ENCODE measurements around the gene RARRES1. TPM values are rescaled to one million over a fixed set of nuclear protein-coding genes. Genes with fewer than 3 reads are reported as not detected.

The RARRES1 gene
- total RNA-seq (10 to 100 TPM in 1 of 2 donors, 1 to 10 TPM in 1; 2.6 to 10.2 TPM), polyA plus RNA-seq (ENCODE audit: insufficient read length in 2 of 2) (1 to 10 TPM; 2.9 to 4.6 TPM)
- long read RNA-seq, donor 1, partial matches to known transcripts: 0 of 5 reads
- long read RNA-seq, donor 1, other reads (novel, unspliced or antisense): 0 of 5 reads
- long read RNA-seq, donor 2: 0 reads
- long read RNA-seq, donor 3: 0 reads
- long read RNA-seq, donor 4, transcript RARRES1-201 (6 exons, 1,952 nt): major isoform, 38 of 134 reads
- long read RNA-seq, donor 4, partial matches to known transcripts: 77 of 134 reads
- long read RNA-seq, donor 4, other reads (novel, unspliced or antisense): 17 of 134 reads

GRCh38 chr3:158731938-158732855 is at the start of gene RARRES1:
RARRES1 (minus strand) TSS chr3:158732457; CDS start chr3:158732415, 42 bp downstream.
- Histone ChIP-seq H3K27me3 (ENCODE audit: control insufficient read depth, insufficient read depth, low read length) (no peaks in the 10 kb centered on the region), H3K4me1 (ENCODE audit: control insufficient read depth, insufficient read depth, low read length) (peaks cover 21% of the 10 kb centered on the region), H3K36me3 (ENCODE audit: control insufficient read depth, insufficient read depth, low read length) (peaks cover 12% of the 10 kb centered on the region), H3K27ac (ENCODE audit: low read depth, low read length) (no peak within 1 kb of the TSS), H3K9me3 (ENCODE audit: control insufficient read depth, insufficient read depth, low read length) (peaks cover 4% of the 10 kb centered on the region), H3K4me3 (ENCODE audit: low read depth, low read length) (peak within 1 kb of the TSS; percentile 52)
- under 1% methylated on average over 101 of the region's 101 CpGs for WGBS (ENCODE audit: insufficient coverage)
- DNase-seq (ENCODE audit: low read depth in 4 of 6, low spot score in 6 of 6): peak in 2 of 6 donors; percentile 79 to 87

- Histone ChIP-seq H3K36me3 (ENCODE audit: control insufficient read depth, insufficient read depth, low read length) (no peaks in the 10 kb centered on the region), H3K27me3 (ENCODE audit: control insufficient read depth, insufficient read depth, low read length) (no peaks in the 10 kb centered on the region), H3K4me1 (ENCODE audit: control insufficient read depth, insufficient read depth, low read length) (no peaks in the 10 kb centered on the region), H3K9me3 (ENCODE audit: control insufficient read depth, insufficient read depth, low read length) (no peaks in the 10 kb centered on the region), H3K4me3 (ENCODE audit: low read depth, low read length) (no peak overlapping the region), H3K27ac (ENCODE audit: low read depth, low read length) (no peak overlapping the region)
- DNase-seq (ENCODE audit: low read depth in 4 of 6, low spot score in 6 of 6): peak in 1 of 6 donors; percentile 33
- WGBS (ENCODE audit: insufficient coverage): no CpG with 5 or more reads among the region's 1 CpG
These were observed 49.6 kb upstream of the RARRES1 start for GRCh38 chr3:158781849-158782248.

- 93% methylated on average over 1 of the region's 2 CpGs for WGBS (ENCODE audit: insufficient coverage)
- no peak overlapping the region for H3K27ac ChIP-seq (ENCODE audit: low read depth, low read length)
- no peaks in the 10 kb centered on the region for H3K4me1 ChIP-seq (ENCODE audit: control insufficient read depth, insufficient read depth, low read length)
- H3K4me3 ChIP-seq (ENCODE audit: low read depth, low read length): no peak overlapping the region
- no peaks in the 10 kb centered on the region for H3K27me3 ChIP-seq (ENCODE audit: control insufficient read depth, insufficient read depth, low read length)
- no peaks in the 10 kb centered on the region for H3K9me3 ChIP-seq (ENCODE audit: control insufficient read depth, insufficient read depth, low read length)
- H3K36me3 ChIP-seq (ENCODE audit: control insufficient read depth, insufficient read depth, low read length): peaks cover 2% of the 10 kb centered on the region
- DNase-seq (ENCODE audit: low read depth in 4 of 6, low spot score in 6 of 6): no peak
These were observed 48.9 kb upstream of the RARRES1 start for GRCh38 chr3:158781191-158781590.

- WGBS (ENCODE audit: insufficient coverage): no CpG with 5 or more reads among the region's 1 CpG
- Histone ChIP-seq H3K4me1 (ENCODE audit: control insufficient read depth, insufficient read depth, low read length) (no peaks in the 10 kb centered on the region), H3K4me3 (ENCODE audit: low read depth, low read length) (no peak overlapping the region), H3K9me3 (ENCODE audit: control insufficient read depth, insufficient read depth, low read length) (no peaks in the 10 kb centered on the region), H3K27ac (ENCODE audit: low read depth, low read length) (no peak overlapping the region), H3K27me3 (ENCODE audit: control insufficient read depth, insufficient read depth, low read length) (no peaks in the 10 kb centered on the region), H3K36me3 (ENCODE audit: control insufficient read depth, insufficient read depth, low read length) (peaks cover 2% of the 10 kb centered on the region)
- no peak for DNase-seq (ENCODE audit: low read depth in 4 of 6, low spot score in 6 of 6)
These were observed 48.5 kb upstream of the RARRES1 start for GRCh38 chr3:158780766-158781165.

GRCh38 chr3:158777161-158777873 is 45.1 kb upstream of the RARRES1 start:
- Histone ChIP-seq H3K4me3 (ENCODE audit: low read depth, low read length) (no peak overlapping the region), H3K36me3 (ENCODE audit: control insufficient read depth, insufficient read depth, low read length) (peaks cover 2% of the 10 kb centered on the region), H3K27ac (ENCODE audit: low read depth, low read length) (no peak overlapping the region), H3K4me1 (ENCODE audit: control insufficient read depth, insufficient read depth, low read length) (no peaks in the 10 kb centered on the region), H3K9me3 (ENCODE audit: control insufficient read depth, insufficient read depth, low read length) (no peaks in the 10 kb centered on the region), H3K27me3 (ENCODE audit: control insufficient read depth, insufficient read depth, low read length) (no peaks in the 10 kb centered on the region)
- no peak for DNase-seq (ENCODE audit: low read depth in 4 of 6, low spot score in 6 of 6)
- WGBS (ENCODE audit: insufficient coverage): 100% methylated on average over 2 of the region's 3 CpGs

- H3K27ac ChIP-seq (ENCODE audit: low read depth, low read length): no peak overlapping the region
- H3K36me3 ChIP-seq (ENCODE audit: control insufficient read depth, insufficient read depth, low read length): peaks cover 2% of the 10 kb centered on the region
- no peaks in the 10 kb centered on the region for H3K9me3 ChIP-seq (ENCODE audit: control insufficient read depth, insufficient read depth, low read length)
- no peaks in the 10 kb centered on the region for H3K4me1 ChIP-seq (ENCODE audit: control insufficient read depth, insufficient read depth, low read length)
- no peaks in the 10 kb centered on the region for H3K27me3 ChIP-seq (ENCODE audit: control insufficient read depth, insufficient read depth, low read length)
- WGBS (ENCODE audit: insufficient coverage): 95% methylated on average over 7 of the region's 7 CpGs
- H3K4me3 ChIP-seq (ENCODE audit: low read depth, low read length): no peak overlapping the region
- DNase-seq (ENCODE audit: low read depth in 4 of 6, low spot score in 6 of 6): no peak
These were observed 44.3 kb upstream of the RARRES1 start for GRCh38 chr3:158776531-158776930.

GRCh38 chr3:158775426-158776410 is 43.5 kb upstream of the RARRES1 start:
- Histone ChIP-seq H3K4me1 (ENCODE audit: control insufficient read depth, insufficient read depth, low read length) (no peaks in the 10 kb centered on the region), H3K4me3 (ENCODE audit: low read depth, low read length) (no peak overlapping the region), H3K9me3 (ENCODE audit: control insufficient read depth, insufficient read depth, low read length) (no peaks in the 10 kb centered on the region), H3K36me3 (ENCODE audit: control insufficient read depth, insufficient read depth, low read length) (peaks cover 2% of the 10 kb centered on the region), H3K27ac (ENCODE audit: low read depth, low read length) (no peak overlapping the region), H3K27me3 (ENCODE audit: control insufficient read depth, insufficient read depth, low read length) (no peaks in the 10 kb centered on the region)
- DNase-seq (ENCODE audit: low read depth in 4 of 6, low spot score in 6 of 6): no peak
- 80% methylated on average over 1 of the region's 3 CpGs for WGBS (ENCODE audit: insufficient coverage)

GRCh38 chr3:158774965-158775364 is 42.7 kb upstream of the RARRES1 start:
- Histone ChIP-seq H3K27me3 (ENCODE audit: control insufficient read depth, insufficient read depth, low read length) (no peaks in the 10 kb centered on the region), H3K36me3 (ENCODE audit: control insufficient read depth, insufficient read depth, low read length) (peaks cover 2% of the 10 kb centered on the region), H3K9me3 (ENCODE audit: control insufficient read depth, insufficient read depth, low read length) (no peaks in the 10 kb centered on the region), H3K27ac (ENCODE audit: low read depth, low read length) (no peak overlapping the region), H3K4me1 (ENCODE audit: control insufficient read depth, insufficient read depth, low read length) (peaks cover 3% of the 10 kb centered on the region), H3K4me3 (ENCODE audit: low read depth, low read length) (no peak overlapping the region)
- WGBS (ENCODE audit: insufficient coverage): no CpG with 5 or more reads among the region's 2 CpGs
- no peak for DNase-seq (ENCODE audit: low read depth in 4 of 6, low spot score in 6 of 6)
